ENCODE data around the gene OXA1L. TPM values are rescaled to one million over a fixed set of nuclear protein-coding genes. Genes with fewer than 3 reads are reported as not detected.

Gene OXA1L
- polyA plus RNA-seq, 3 donors = 61.2 to 264 (median 86.9) TPM

DNA sequence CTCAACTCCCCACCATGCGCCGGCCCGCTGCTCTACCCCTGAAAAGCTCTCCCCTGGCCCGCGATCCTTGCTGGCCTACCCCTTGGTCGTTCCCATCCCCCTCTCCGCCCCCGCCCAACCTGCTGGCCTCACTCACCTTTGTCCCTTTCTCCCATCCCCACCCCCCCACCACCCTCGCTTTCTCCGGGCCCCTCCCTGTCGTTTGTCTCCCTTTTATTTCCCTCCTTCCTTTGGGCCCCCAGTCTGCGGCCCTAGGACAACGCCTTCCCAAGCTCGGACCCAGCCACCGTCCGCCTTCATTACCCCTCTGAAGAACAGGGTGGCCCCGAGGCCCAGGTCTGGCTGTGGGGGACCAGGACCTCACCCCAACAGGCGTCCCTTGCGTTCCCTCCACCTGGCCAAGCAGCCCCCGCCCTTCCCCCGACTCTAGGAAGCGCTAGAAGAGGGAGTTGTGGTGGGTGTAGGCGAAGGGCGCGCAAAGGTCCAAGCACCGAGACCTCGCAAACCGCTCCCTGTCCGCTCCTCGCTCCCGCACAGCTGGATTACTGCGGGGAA, 55.6 kb downstream of the OXA1L start:
- peaks cover 2 to 3% of the 10 kb centered on the region in 2 donors for H3K36me3 Mint-ChIP-seq
- Histone ChIP-seq H3K36me3 (replicated peaks in 1 of 2; ENCODE audit: control insufficient read depth in 1 of 2, insufficient read depth in 2 of 2, low read length in 2 of 2) (no peaks in the 10 kb centered on the region), H3K27ac (ENCODE audit: low read depth in 1 of 2, low read length in 2 of 2) (peak overlapping the region; percentile 53 to 79), H4K20me1 (ENCODE audit: insufficient read depth, low read length) (no peaks in the 10 kb centered on the region), H3K4me2 (replicated peaks; ENCODE audit: extremely low read depth, low read length, poor library complexity, severe bottlenecking) (peak overlapping the region; percentile 81), H3K4me1 (ENCODE audit: control insufficient read depth in 1 of 2, insufficient read depth in 2 of 2, low read length in 2 of 2) (peaks cover 59 to 71% of the 10 kb centered on the region in 2 donors), H2AFZ (ENCODE audit: insufficient read depth, low read depth, low read length, poor library complexity, severe bottlenecking) (peak overlapping the region; percentile 57), H3K9me3 (replicated peaks in 1 of 2; ENCODE audit: control insufficient read depth in 1 of 2, insufficient read depth in 1 of 2, low read length in 2 of 2) (no peaks in the 10 kb centered on the region), H3K27me3 (ENCODE audit: control insufficient read depth in 2 of 2, insufficient read depth in 2 of 2, low read length in 2 of 2) (no peaks in the 10 kb centered on the region), H3K79me2 (ENCODE audit: insufficient read depth, low read length) (no peaks in the 10 kb centered on the region), H3K9ac (ENCODE audit: insufficient read depth, low read length, poor library complexity, severe bottlenecking) (peak overlapping the region; percentile 72), H3K4me3 (replicated peaks in 1 of 3; ENCODE audit: low read depth in 2 of 3, low read length in 3 of 3) (peak overlapping the region; percentile 27 to 75 (median 49))
- intact Hi-C loops (cut with micrococcal nuclease) = loop anchor here in 1 of 2 donors (2.0 to 5.0 kb wide), 2 partner anchors 31 to 35 kb away; no protein-coding TSS in a partner anchor
- H3K27ac Mint-ChIP-seq = peak overlapping the region; percentile 69 to 94 (median 91)
- peaks cover 57% of the 10 kb centered on the region for H3K4me1 Mint-ChIP-seq
- H3K27me3 Mint-ChIP-seq (ENCODE audit: low read depth in 3 of 3) = peaks cover 0 to 9% (median 6%) of the 10 kb centered on the region in 3 donors
- peak overlapping the region; percentile 77 to 84 for H3K4me3 Mint-ChIP-seq
- DNase-seq = no peak
- TF ChIP-seq, protein P1, sequence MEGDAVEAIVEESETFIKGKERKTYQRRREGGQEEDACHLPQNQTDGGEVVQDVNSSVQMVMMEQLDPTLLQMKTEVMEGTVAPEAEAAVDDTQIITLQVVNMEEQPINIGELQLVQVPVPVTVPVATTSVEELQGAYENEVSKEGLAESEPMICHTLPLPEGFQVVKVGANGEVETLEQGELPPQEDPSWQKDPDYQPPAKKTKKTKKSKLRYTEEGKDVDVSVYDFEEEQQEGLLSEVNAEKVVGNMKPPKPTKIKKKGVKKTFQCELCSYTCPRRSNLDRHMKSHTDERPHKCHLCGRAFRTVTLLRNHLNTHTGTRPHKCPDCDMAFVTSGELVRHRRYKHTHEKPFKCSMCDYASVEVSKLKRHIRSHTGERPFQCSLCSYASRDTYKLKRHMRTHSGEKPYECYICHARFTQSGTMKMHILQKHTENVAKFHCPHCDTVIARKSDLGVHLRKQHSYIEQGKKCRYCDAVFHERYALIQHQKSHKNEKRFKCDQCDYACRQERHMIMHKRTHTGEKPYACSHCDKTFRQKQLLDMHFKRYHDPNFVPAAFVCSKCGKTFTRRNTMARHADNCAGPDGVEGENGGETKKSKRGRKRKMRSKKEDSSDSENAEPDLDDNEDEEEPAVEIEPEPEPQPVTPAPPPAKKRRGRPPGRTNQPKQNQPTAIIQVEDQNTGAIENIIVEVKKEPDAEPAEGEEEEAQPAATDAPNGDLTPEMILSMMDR (IDR thresholded peaks at IDR 0.05) = no peak
- 71% methylated on average over 19 of the region's 32 CpGs for WGBS (ENCODE audit: insufficient coverage)
- no peaks in the 10 kb centered on the region for H3K9me3 Mint-ChIP-seq

Small RNA genes within 50 kb of the gene (small RNA-seq; reads per million reads assigned to genes)
- not detected for gene RF00588 (ENCODE audit: insufficient read length, low read depth)

Other genes starting within 250 kb of the OXA1L start
- 100 to 1,000 TPM; 126 to 444 (median 440) TPM for gene DAD1, start 177.5 kb upstream of the OXA1L start, polyA plus RNA-seq
- 10 to 100 TPM in 2 of 3 donors, 1 to 10 TPM in 1; 9.4 to 13.4 (median 12.5) TPM for gene ABHD4, start 168.4 kb upstream of the OXA1L start, polyA plus RNA-seq
- not detected for gene OR6J1, start 122.3 kb upstream of the OXA1L start, polyA plus RNA-seq
- 100 to 1,000 TPM; 262 to 425 (median 371) TPM for gene SLC7A7, start 48.7 kb downstream of the OXA1L start, polyA plus RNA-seq
- 100 to 1,000 TPM in 2 of 3 donors, 10 to 100 TPM in 1; 32.3 to 164 (median 130) TPM for gene MRPL52, start 63.2 kb downstream of the OXA1L start, polyA plus RNA-seq
- gene MMP14, start 69.9 kb downstream of the OXA1L start, polyA plus RNA-seq = 1 to 10 TPM in 1 of 3 donors, under 1 TPM in 2; 0.14 to 4.6 (median 0.44) TPM
- gene LRP10, start 105.1 kb downstream of the OXA1L start, polyA plus RNA-seq = 10 to 100 TPM; 39.0 to 65.1 (median 51.5) TPM
- gene REM2, start 116.5 kb downstream of the OXA1L start, polyA plus RNA-seq = 1 to 10 TPM in 1 of 3 donors, not detected in 2; 1.8 TPM
- 10 to 100 TPM; 76.7 to 89.7 (median 85.7) TPM for gene RBM23, start 152.5 kb downstream of the OXA1L start, polyA plus RNA-seq
- gene PRMT5, start 162.7 kb downstream of the OXA1L start, polyA plus RNA-seq = 10 to 100 TPM; 38.7 to 44.4 (median 44.1) TPM
- gene HAUS4, start 190.4 kb downstream of the OXA1L start, polyA plus RNA-seq = 10 to 100 TPM; 57.3 to 79.7 (median 69.5) TPM
- gene AJUBA, start 215.9 kb downstream of the OXA1L start, polyA plus RNA-seq = under 1 TPM in 1 of 3 donors, not detected in 2; 0.04 TPM
- gene C14orf93, start 243.5 kb downstream of the OXA1L start, polyA plus RNA-seq = 10 to 100 TPM in 1 of 3 donors, 1 to 10 TPM in 2; 2.5 to 17.6 (median 3.7) TPM